Heart right ventricle (tissue), 16 donors: ENCODE data around the gene DNMT3A. TPM values are rescaled to one million over a fixed set of nuclear protein-coding genes. Genes with fewer than 3 reads are reported as not detected.

Source experiments
- ATAC-seq, 8 donors: fragments of 200-7000 bp; cut with Tn5 transposase; one replicate each; pipeline ENCODE4 v1.9.1; 2020; ENCODE audit warnings: mild to moderate bottlenecking in 8 of 8, moderate library complexity in 8 of 8, moderate number of reproducible peaks in 1 of 8
- DNase-seq, 2 donors: peaks; one replicate each; pipeline ENCODE4 v3.0.0-alpha.2; 2020
- H3K27ac ChIP-seq, 10 donors: fragments of 200-600 bp; sonication (generic) in 2 of 10; one replicate each; pipeline versions ENCODE4 v1.5.0 to v1.8.0; 2020 to 2022; ENCODE audit warnings: mild to moderate bottlenecking in 3 of 10
- H3K27me3 ChIP-seq, 7 donors: fragments of 200-600 bp; one replicate each; pipeline ENCODE4 v1.8.0; 2021 to 2022; ENCODE audit warnings: mild to moderate bottlenecking in 2 of 7
- H3K36me3 ChIP-seq, 9 donors: fragments of 200-600 bp; sonication (generic) in 1 of 9; one replicate each; pipeline versions ENCODE4 v1.5.0 to v1.8.0; 2020 to 2022; ENCODE audit warnings: mild to moderate bottlenecking in 2 of 9
- H3K4me1 ChIP-seq, 9 donors: fragments of 200-600 bp; sonication (generic) in 1 of 9; one replicate each; pipeline versions ENCODE4 v1.5.0 to v1.8.0; 2020 to 2022; ENCODE audit warnings: mild to moderate bottlenecking in 4 of 9
- H3K4me3 ChIP-seq, 10 donors: fragments of 200-600 bp; sonication (generic) in 2 of 10; one replicate each; pipeline versions ENCODE4 v1.5.0 to v1.8.0; 2020 to 2022; ENCODE audit warnings: mild to moderate bottlenecking in 7 of 10, moderate library complexity in 2 of 10
- H3K9me3 ChIP-seq, 11 donors: fragments of 200-600 bp in 10 of 11; sonication (generic) in 2 of 11; one replicate each; pipeline versions ENCODE4 v1.5.0 to v1.8.0; 2013 to 2022; ENCODE audit warnings: mild to moderate bottlenecking in 2 of 11, control low read depth in 1 of 11, moderate library complexity in 1 of 11
- WGBS, 2 donors: extraction: QIAGEN DNeasy Blood & Tissue Kit; methylation state at CpG; one replicate each; pipeline ENCODE4 v1.1.7; 2013; ENCODE audit warnings: inconsistent platforms in 1 of 2; 5-methylcytosine and 5-hydroxymethylcytosine counted together
- intact Hi-C, 10 donors: fragments of 100-400 bp; cut with DNase I; formaldehyde crosslinking; loops; one replicate each; pipeline versions ENCODE4 v1.11.1 to v1.14.2; 2022
- polyA plus RNA-seq, 2 donors: library from polyadenylated mRNA; stranded (reverse); fragments of 200-250 nt; gene quantifications; one replicate each; pipeline ENCODE4 v1.2.3, GENCODE V29; 2013
- total RNA-seq, 10 donors: library from RNA; stranded (reverse); fragmentation: NEBNext Ultra II Directional in 3 of 10; extraction: Animal tissue kit (Norgen Biotek cat#: 25700) in 3 of 10; gene quantifications; one replicate each; pipeline versions ENCODE4 v1.2.1 to v1.2.4, GENCODE V29; 2021 to 2023
- TF ChIP-seq, protein P1 (sequence below), 9 donors: fragments of 200-600 bp; sonication (generic) in 2 of 9; IDR thresholded peaks; one replicate each; pipeline versions ENCODE4 v1.5.0 to v1.8.0; 2021 to 2022; ENCODE audit warnings: antibody characterized with exemption in 9 of 9, mild to moderate bottlenecking in 5 of 9, moderate library complexity in 1 of 9
- donor health status: Arrhythmogenic right ventricular cardiomyopathy.
- donor health status: ischemic (EF 13 %, LVEDD 7.1; RV severe dilation, severe dysfunction).
- donor health status: healthy with polysubstance abuse.
- donor health status: DM: no; HTN: yes; CAD: no.
- donor health status: DM: no; HTN: no; CAD: no.
- donor health status: ischemic (EF 25% LVEDD 6.9; RV normal size, moderate dysfunction).
- donor health status: ischemic (EF 25% LVEDD 5.7; RV mildly dilated, moderate dysfunction).
- donor health status: healthy.
- donor health status: DM: yes; HTN: yes; CAD: no.
- donor health status: Ischemic cardiomyopathy.
- donor health status: ischemic (EF 35%, LVEDD 5.7; RV mildly dilated, moderate dysfunction).
- donor health status: nonischemic (EF 11% LVEDD 7.7; RV severe dilation, severe dysfunction).
- donor health status: DM: yes; HTN: yes; CAD: no.
- donor health status: PGD.
- donor health status: ischemic (EF 29% LVEDD 5.4; RV normal size, mild dysfunction).
- donor health status: nonischemic (EF 23%, LVEDD 6.1; RV moderate dilation, normal function).

DNMT3A gene
- total and polyA plus RNA-seq, 12 donors: 4.7 to 23.7 (median 19.3) TPM

DNA sequence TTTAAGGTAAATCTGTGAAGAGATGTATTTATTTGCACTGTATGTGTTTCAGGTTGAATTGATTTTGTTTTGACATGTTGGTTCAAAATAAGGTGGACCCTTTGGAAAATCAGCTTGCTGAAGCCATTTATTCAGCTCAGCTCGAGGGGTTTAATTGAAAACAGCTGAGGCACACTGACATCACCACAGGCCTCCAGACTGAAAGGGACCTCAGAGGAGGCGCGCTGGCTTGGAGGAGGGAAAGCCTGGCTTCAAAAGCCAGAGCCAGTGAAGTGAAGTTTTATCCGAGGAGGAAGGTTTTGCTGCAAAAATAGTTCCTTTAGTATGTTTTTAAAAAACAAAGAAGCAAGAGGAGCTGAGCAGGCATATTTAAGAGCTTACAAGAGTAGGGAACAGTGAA is 26.9 kb upstream of the DNMT3A start:
- no peak for ATAC-seq
- WGBS, 2 donors: 76 to 77% methylated on average over 4 of the region's 4 CpGs
- H3K4me1 ChIP-seq: peaks cover 0 to 5% (median 0%) of the 10 kb centered on the region in 9 donors
- intact Hi-C loops: no loop called here
- TF ChIP-seq, protein P1, sequence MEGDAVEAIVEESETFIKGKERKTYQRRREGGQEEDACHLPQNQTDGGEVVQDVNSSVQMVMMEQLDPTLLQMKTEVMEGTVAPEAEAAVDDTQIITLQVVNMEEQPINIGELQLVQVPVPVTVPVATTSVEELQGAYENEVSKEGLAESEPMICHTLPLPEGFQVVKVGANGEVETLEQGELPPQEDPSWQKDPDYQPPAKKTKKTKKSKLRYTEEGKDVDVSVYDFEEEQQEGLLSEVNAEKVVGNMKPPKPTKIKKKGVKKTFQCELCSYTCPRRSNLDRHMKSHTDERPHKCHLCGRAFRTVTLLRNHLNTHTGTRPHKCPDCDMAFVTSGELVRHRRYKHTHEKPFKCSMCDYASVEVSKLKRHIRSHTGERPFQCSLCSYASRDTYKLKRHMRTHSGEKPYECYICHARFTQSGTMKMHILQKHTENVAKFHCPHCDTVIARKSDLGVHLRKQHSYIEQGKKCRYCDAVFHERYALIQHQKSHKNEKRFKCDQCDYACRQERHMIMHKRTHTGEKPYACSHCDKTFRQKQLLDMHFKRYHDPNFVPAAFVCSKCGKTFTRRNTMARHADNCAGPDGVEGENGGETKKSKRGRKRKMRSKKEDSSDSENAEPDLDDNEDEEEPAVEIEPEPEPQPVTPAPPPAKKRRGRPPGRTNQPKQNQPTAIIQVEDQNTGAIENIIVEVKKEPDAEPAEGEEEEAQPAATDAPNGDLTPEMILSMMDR (IDR thresholded peaks at IDR 0.05): no peak
- no peak overlapping the region for H3K27ac ChIP-seq
- no peaks in the 10 kb centered on the region for H3K27me3 ChIP-seq
- no peak overlapping the region for H3K4me3 ChIP-seq
- H3K36me3 ChIP-seq: no peaks in the 10 kb centered on the region
- DNase-seq: no peak
- H3K9me3 ChIP-seq: no peaks in the 10 kb centered on the region

DNA sequence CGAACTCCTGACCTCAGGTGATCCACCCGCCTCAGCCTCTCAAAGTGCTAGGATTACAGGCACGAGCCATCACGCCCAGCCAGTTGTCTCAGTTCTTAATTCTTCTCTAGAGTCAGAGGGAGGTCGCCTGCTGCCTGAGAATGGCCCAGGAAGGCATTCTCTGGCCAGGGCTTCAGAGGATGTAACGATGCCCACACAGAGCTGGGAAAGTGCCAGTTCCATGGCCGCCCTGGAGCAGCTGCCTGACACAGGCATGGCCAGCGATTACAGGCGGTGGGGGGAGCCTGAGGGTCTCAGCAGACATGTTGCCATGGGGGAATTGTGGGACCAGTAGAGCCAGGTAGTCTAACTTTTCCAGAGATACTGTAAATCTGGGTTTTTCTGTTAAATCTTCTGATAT is 25.6 kb upstream of the DNMT3A start:
- H3K4me1 ChIP-seq: peaks cover 0 to 11% (median 5%) of the 10 kb centered on the region in 9 donors
- H3K27me3 ChIP-seq: no peaks in the 10 kb centered on the region
- DNase-seq: no peak
- no peak for ATAC-seq
- intact Hi-C loops: no loop called here
- H3K27ac ChIP-seq: no peak overlapping the region
- no peaks in the 10 kb centered on the region for H3K36me3 ChIP-seq
- TF ChIP-seq, protein P1 (IDR thresholded peaks at IDR 0.05): no peak
- no peaks in the 10 kb centered on the region for H3K9me3 ChIP-seq
- no peak overlapping the region for H3K4me3 ChIP-seq
- WGBS, 2 donors: 80 to 83% methylated on average over 9 of the region's 9 CpGs

DNA sequence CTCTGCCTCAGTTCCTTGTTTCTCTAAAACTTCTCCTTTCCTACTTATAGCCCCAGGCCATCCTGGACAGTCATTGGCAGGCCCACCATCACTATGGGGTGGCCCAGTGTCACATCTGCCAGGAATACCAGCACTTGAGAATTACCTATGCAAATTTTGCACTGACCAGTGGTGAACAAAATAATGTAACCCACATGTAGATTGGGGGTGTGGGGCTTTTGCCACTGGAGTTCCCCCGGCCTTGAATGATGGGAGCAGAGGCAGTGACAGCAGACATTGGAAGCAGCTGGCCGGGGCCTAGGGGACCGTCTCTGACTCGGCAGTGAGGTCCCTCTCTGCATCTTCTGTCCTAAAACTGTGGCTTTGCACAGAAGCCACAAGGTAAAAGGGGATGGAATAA is 24.9 kb upstream of the DNMT3A start:
- H3K27ac ChIP-seq: no peak overlapping the region
- no peaks in the 10 kb centered on the region for H3K27me3 ChIP-seq
- H3K4me1 ChIP-seq: peaks cover 0 to 15% (median 7%) of the 10 kb centered on the region in 9 donors
- ATAC-seq: no peak
- no peak for DNase-seq
- 87 to 90% methylated on average over 4 of the region's 4 CpGs for WGBS, 2 donors
- intact Hi-C loops: no loop called here
- TF ChIP-seq, protein P1 (IDR thresholded peaks at IDR 0.05): no peak
- H3K4me3 ChIP-seq: no peak overlapping the region
- no peaks in the 10 kb centered on the region for H3K36me3 ChIP-seq
- H3K9me3 ChIP-seq: no peaks in the 10 kb centered on the region

DNA sequence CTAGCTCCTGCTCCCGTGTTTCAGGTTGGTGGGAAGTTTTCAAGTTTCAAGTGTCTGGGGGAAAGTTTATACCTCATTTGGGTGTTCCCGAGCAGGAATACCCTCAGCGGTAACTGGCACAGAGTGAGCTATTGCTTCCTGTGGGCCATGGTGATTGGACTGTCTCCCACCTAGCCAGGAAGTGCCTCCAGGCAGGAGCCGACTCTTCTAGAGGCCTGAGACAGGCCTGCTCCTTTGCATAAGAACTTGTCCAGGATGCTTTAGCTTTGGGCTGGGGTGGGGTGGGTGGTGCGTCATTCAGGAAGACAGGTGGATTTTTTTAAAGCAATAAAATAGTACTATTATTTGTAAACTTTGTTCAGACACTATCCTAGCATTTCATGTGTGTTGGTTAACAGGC is 23.5 kb upstream of the DNMT3A start:
- Histone ChIP-seq H3K27me3 (no peaks in the 10 kb centered on the region), H3K36me3 (no peaks in the 10 kb centered on the region), H3K27ac (no peak overlapping the region), H3K9me3 (no peaks in the 10 kb centered on the region), H3K4me1 (peaks cover 0 to 18% (median 7%) of the 10 kb centered on the region in 9 donors), H3K4me3 (no peak overlapping the region)
- intact Hi-C loops: no loop called here
- no peak for ATAC-seq
- no peak for DNase-seq
- TF ChIP-seq, protein P1 (IDR thresholded peaks at IDR 0.05): no peak
- 49 to 52% methylated on average over 5 of the region's 5 CpGs for WGBS, 2 donors
